GM12873 (cell line): Measurements from ENCODE around the gene L3MBTL4.

Source experiments
- CTCF ChIP-seq: IDR thresholded peaks from 2 replicates; pipeline ENCODE4 v1.5.1; 2012; ENCODE audit warnings: low read depth, mild to moderate bottlenecking, moderate library complexity, low read length, control low read depth; ENCODE audit not compliant: insufficient read depth; ENCODE audit errors: missing control alignments

The L3MBTL4 gene

DNA sequence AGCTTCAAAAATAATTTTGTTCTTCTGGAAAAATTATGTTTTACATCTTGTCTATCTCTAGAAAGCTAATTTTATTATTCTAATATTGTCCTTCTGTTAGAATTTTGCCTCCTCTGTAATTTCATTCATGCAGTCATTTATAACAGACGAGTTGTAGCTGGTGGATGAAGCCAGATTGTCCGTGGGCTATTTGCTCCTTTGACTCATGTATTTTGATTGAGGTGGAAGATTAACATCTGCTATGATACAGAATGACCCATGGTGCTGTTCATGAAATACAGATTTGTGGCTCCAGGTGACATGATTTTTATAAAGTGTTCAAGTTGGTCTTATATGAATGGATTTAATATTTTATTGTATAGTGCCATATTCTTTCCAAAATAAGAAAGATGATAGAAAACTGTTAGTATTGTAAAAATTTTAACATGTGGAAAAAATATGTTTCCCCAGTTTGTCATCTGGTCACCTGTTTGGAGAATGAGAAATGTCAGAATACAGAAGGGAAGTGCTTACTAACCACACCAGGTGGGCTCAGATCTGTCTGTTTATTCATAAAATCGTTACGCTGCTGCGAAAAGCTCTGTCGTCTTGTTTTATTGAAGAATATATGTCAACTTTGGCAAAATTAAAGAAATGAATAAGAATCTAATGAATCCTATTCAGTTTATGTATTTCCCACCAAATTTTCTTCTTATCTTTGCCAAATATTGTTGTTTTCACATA, 20.4 kb upstream of the L3MBTL4 start:
- TF ChIP-seq CTCF: no peak

- no peak for TF ChIP-seq CTCF
Observed at GRCh38 chr18:6434481-6434880, 19.8 kb upstream of the L3MBTL4 start.

DNA sequence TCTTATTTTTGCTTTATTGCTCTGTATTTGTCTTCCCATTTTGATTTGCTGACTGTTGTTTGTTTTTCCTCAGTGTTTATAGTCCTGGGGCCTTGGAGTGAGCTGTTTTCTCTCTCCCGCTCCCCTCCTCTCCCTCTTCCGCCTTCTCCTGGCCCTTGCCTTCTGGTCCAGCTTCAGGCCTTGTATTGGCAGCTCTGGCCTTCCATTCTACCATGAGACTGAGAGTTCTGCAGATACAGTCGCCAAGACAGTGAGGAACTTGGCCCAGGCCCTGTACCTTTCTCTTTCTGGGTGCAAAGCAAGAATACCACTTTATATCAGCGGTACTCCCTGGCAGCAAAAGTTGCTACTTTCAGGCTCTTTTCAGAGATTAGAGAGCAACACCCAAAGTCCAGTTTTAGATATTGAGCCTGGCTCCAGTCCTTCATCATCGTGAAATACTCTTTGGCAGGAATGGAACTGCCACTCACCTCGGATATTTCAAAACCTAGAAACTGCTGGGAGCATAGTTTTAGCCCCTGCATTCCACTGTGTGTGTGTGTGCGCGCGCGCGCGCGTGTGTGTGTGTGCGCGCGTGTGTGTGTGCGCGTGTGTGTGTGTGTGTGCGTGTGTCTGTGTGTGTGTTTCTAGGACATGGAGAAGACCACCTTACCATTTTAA, 17.1 kb upstream of the L3MBTL4 start:
- no peak for TF ChIP-seq CTCF

GRCh38 chr18:6428851-6429395, 14.2 kb upstream of the L3MBTL4 start:
- no peak for TF ChIP-seq CTCF

DNA sequence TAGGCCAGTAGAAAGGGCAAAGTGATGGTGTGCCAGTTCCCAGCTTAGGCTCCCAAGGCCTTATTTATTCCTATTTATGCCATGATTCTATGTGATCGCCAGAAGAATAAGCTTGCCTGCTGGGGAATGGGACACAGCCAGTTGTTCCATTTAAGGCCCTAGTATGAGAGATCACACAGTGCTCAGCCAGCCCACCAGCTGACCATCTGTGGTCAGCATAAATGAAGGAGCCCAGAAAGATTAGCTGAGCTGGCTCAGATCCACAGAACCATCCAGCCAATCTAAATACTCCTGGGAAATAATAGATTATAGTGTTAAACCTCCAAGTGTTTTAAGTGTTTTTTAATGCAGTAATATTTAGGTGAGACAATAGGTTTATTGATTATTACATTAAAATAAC, 12.6 kb upstream of the L3MBTL4 start:
- no peak for TF ChIP-seq CTCF

- no peak for TF ChIP-seq CTCF
Observed at GRCh38 chr18:6423289-6423688, 8.6 kb upstream of the L3MBTL4 start.

- TF ChIP-seq CTCF: no peak
Observed at GRCh38 chr18:6414118-6414722, 491 bp downstream of the L3MBTL4 start.
